Peyer's patch (tissue), 4 donors: Measurements from ENCODE around the gene RAB44. TPM values are rescaled to one million over a fixed set of nuclear protein-coding genes. Genes with fewer than 3 reads are reported as not detected.
A peak's percentile ranks its signal among the peaks of the same experiment; 100 is the strongest.
"Not testable (repeated sequence)": the region's sequence is repeated elsewhere in the genome, so short reads cannot be mapped to it uniquely, and the experiment has no call there.

ENCODE experiments used
- DNase-seq, 3 donors: peaks; one replicate each; pipeline ENCODE4 v3.0.0-alpha.2; 2017 to 2019
- H3K27ac ChIP-seq, 4 donors: fragments of 200-600 bp; sonication (generic); one replicate each; pipeline ENCODE4 v1.5.1; 2016 to 2019
- H3K27me3 ChIP-seq, 2 donors: fragments of 200-600 bp; sonication (generic); one replicate each; pipeline ENCODE4 v1.5.1; 2019
- H3K36me3 ChIP-seq, 3 donors: fragments of 200-600 bp; sonication (generic); one replicate each; pipeline ENCODE4 v1.5.1; 2016 to 2019
- H3K4me1 ChIP-seq, 4 donors: fragments of 200-600 bp; sonication (generic); one replicate each; pipeline ENCODE4 v1.5.1; 2016 to 2019
- H3K4me3 ChIP-seq, 4 donors: fragments of 200-600 bp; sonication (generic); 1 replicate in 3 of 4; 2 replicates in 1 of 4; pipeline ENCODE4 v1.5.1; 2016 to 2019; ENCODE audit warnings: mild to moderate bottlenecking in 1 of 4
- H3K9me3 ChIP-seq, 4 donors: fragments of 200-600 bp; sonication (generic); one replicate each; pipeline ENCODE4 v1.5.1; 2016 to 2019; ENCODE audit warnings: mild to moderate bottlenecking in 1 of 4
- POLR2A ChIP-seq, 2 donors: fragments of 450-650 bp; IDR thresholded peaks; one replicate each; pipeline ENCODE4 v1.5.1; 2017; ENCODE audit warnings: antibody characterized with exemption in 2 of 2, mild to moderate bottlenecking in 2 of 2, moderate library complexity in 2 of 2
- total RNA-seq, 4 donors: library from RNA; depleted of rRNA; stranded (reverse); fragments of >200 nt; gene quantifications; one replicate each; pipeline ENCODE4 v1.1.0, GENCODE V29; 2016
- TF ChIP-seq, protein P1 (sequence below), 6 experiments: fragments of 450-650 bp in 4 of 6; fragments of 200-600 bp in 2 of 6; sonication (generic) in 1 of 6; IDR thresholded peaks; one replicate each; pipeline ENCODE4 v1.5.1; 2017 to 2019; ENCODE audit warnings: antibody characterized with exemption in 6 of 6, mild to moderate bottlenecking in 3 of 6, moderate library complexity in 1 of 6

RAB44 gene
- total RNA-seq, 4 donors from 2014 or later, result 0.47 to 3.3 (median 0.80) TPM

DNA sequence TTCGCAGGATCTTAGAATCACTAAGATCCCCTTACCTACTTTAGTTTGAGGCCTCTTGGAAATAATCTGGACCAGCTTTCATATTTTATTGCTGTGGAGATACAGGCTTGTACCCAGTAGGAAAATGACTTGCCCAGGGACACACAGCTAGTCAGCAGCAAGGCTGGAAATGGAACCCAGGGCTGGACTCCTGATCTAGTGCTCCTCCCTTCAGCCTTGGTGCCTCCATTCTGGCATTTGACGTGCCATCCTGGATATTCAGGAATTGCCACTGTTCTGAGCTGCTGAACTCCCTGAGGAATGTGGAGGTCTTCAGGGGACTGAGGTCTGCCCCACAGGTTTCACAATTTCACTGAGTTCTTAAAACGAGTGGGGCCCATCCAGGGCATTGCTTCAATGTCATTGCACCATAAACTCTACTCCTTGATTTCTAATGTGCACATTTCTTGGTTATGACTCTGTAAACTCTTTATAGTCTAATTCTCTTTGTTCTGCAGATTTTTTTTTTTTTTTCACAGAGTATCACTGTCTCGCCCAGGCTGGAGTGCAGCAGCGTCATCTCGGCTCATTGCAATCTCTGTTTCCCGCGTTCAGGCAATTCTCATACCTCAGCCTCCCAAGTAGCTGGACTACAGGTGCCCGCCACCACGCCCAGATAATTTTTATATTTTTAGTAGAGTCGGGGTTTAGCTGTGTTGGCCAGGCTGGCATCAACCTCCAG, 45.8 kb upstream of the RAB44 start:
- no peaks in the 10 kb centered on the region for H3K27me3 ChIP-seq
- peak overlapping the region in 2 of 4 donors; percentile 49 to 80 for H3K27ac ChIP-seq
- H3K9me3 ChIP-seq, result no peaks in the 10 kb centered on the region
- peaks cover 0 to 15% (median 6%) of the 10 kb centered on the region in 4 donors for H3K4me1 ChIP-seq
- no peak for DNase-seq
- no peak overlapping the region for H3K4me3 ChIP-seq
- TF ChIP-seq, protein P1, sequence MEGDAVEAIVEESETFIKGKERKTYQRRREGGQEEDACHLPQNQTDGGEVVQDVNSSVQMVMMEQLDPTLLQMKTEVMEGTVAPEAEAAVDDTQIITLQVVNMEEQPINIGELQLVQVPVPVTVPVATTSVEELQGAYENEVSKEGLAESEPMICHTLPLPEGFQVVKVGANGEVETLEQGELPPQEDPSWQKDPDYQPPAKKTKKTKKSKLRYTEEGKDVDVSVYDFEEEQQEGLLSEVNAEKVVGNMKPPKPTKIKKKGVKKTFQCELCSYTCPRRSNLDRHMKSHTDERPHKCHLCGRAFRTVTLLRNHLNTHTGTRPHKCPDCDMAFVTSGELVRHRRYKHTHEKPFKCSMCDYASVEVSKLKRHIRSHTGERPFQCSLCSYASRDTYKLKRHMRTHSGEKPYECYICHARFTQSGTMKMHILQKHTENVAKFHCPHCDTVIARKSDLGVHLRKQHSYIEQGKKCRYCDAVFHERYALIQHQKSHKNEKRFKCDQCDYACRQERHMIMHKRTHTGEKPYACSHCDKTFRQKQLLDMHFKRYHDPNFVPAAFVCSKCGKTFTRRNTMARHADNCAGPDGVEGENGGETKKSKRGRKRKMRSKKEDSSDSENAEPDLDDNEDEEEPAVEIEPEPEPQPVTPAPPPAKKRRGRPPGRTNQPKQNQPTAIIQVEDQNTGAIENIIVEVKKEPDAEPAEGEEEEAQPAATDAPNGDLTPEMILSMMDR (IDR thresholded peaks at IDR 0.05), result no peak
- TF ChIP-seq POLR2A (IDR thresholded peaks at IDR 0.05), result no peak
- H3K36me3 ChIP-seq, result no peaks in the 10 kb centered on the region

DNA sequence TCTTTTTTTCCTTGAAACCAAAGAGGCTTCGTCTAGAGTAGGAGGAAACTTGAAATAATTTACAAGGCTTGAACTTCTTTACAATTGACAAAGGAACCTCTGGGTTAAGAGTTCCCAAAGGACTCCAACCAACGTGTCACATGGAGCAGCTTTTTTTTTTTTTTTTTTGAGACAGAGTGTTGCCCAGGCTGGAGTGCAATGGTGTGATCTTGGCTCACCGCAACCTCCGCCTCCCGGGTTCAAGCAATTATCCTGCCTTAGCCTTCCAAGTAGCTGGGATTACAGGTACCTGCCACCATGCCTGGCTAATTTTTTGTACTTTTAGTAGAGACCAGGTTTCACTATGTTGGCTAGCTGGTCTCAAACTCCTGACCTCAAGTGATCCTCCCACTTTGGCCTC, 43.2 kb upstream of the RAB44 start:
- H3K27ac ChIP-seq, result not testable (repeated sequence)

DNA sequence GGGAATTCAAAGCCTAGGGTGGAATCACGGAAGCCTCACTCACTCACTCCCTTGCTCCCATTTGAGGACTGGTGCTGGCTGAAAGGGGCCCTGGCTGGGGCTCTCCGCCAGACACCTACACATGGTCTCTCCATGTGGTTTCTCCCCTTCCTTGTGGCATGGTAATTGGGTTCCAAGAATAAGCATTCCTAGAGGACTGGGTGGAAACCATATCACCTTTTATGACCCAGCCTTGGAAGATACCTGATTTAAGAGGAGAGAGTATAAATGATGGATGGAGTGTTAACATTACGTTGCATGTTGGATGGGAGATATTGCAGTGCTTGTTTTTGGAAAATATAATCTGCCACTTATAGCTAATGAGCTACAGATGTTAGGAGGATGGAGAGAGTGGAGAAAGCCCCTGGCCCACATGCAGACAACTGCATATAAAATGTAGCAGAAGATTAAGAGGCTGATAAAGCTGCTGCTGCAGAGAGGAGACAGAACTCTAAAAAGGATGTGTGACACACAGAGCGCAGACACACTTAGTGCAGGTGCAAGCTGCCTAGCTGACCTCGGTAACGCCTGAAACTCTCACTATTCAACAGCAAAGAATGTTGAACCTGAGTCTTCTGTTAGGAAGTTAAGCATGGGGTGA, 42.4 kb upstream of the RAB44 start:
- Histone ChIP-seq H3K4me3 (no peak overlapping the region), H3K4me1 (peaks cover 0 to 15% (median 6%) of the 10 kb centered on the region in 4 donors), H3K27ac (no peak overlapping the region), H3K36me3 (no peaks in the 10 kb centered on the region), H3K9me3 (no peaks in the 10 kb centered on the region), H3K27me3 (no peaks in the 10 kb centered on the region)
- DNase-seq, result no peak
- TF ChIP-seq POLR2A (IDR thresholded peaks at IDR 0.05), result no peak
- TF ChIP-seq, protein P1 (IDR thresholded peaks at IDR 0.05), result no peak

More for the DNA sequence above, 43.2 kb upstream of the RAB44 start:
- H3K36me3 ChIP-seq, H3K27me3 ChIP-seq, DNase-seq, H3K4me3 ChIP-seq, H3K9me3 ChIP-seq: not testable (repeated sequence)
- peaks cover 0 to 15% (median 6%) of the 10 kb centered on the region in 4 donors for H3K4me1 ChIP-seq

DNA sequence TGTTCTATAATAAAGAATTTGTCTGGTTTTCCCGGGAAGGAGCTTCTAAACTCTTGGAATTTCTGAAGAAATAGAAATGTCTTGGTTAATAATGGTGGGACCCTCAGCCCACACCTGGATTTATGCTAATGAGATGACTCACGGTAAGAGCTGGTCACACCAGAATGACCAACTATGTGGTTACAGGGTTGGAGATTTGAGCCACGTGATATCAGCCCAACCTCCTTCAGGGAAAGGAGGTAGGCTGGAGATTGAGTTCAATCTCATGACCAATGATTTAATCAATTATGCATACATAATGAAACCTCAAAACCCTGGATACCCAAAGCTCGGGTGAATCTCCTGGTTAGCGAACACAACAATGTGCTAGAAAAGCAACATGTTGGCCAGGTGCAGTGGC, 41.2 kb upstream of the RAB44 start:
- no peak for DNase-seq
- H3K4me3 ChIP-seq, result no peak overlapping the region
- H3K4me1 ChIP-seq, result peaks cover 0 to 10% (median 1%) of the 10 kb centered on the region in 4 donors
- no peak overlapping the region for H3K27ac ChIP-seq
- no peak for TF ChIP-seq POLR2A (IDR thresholded peaks at IDR 0.05)
- H3K9me3 ChIP-seq, result no peaks in the 10 kb centered on the region
- no peaks in the 10 kb centered on the region for H3K27me3 ChIP-seq
- H3K36me3 ChIP-seq, result no peaks in the 10 kb centered on the region

DNA sequence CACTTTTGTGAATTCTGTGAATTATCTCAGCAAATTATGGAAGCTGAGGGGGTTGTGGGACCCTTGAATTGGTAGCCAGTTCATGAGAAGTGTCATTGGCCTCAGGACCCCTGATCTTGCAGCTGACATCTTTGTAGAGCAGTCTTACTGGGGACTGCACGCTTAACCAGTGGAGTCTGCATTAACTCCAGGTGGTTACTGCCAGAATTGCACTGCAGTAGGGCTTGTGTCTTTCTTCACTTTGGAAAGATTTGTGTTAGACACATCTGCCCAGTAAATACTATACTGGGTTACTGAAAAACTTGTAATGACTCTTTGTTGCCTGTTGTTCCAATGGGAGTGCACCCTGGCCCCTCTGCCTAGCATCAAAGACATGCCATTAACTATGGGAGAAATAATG, 40.4 kb upstream of the RAB44 start:
- Histone ChIP-seq H3K4me1 (peaks cover 0 to 12% (median 0%) of the 10 kb centered on the region in 4 donors), H3K27ac (no peak overlapping the region), H3K4me3 (no peak overlapping the region), H3K27me3 (no peaks in the 10 kb centered on the region), H3K36me3 (no peaks in the 10 kb centered on the region), H3K9me3 (no peaks in the 10 kb centered on the region)
- TF ChIP-seq, protein P1 (IDR thresholded peaks at IDR 0.05), result peak in 1 of 6 experiments; percentile 3
- TF ChIP-seq POLR2A (IDR thresholded peaks at IDR 0.05), result no peak
- no peak for DNase-seq

DNA sequence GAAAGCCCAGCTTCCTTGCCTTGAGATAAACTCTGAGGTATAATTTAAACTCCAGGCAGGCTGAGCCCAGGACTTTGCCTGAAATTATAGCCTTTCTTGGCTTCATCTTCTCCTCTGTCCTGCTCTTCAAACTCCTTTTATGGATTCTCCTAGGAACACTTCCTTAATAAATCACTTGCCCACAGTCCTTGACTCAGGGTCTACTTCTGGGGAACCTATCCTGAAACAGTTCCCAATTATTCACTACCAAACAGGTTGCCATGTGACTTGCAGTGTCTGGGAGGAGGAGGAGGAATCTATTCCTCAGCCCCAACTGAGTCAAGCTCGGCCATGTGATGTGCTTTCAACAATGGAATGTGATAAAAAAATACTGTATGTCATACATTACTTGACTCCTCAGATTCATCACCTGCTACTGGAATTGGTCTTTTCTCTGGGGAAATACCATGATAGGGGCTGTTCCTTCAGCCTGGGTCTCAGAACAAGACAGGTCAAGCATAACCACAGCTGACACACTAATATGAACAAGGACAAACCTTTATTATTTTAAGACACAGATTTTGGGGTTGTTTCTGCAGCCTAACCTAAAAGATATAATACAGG, 39.6 kb upstream of the RAB44 start:
- peaks cover 0 to 18% (median 0%) of the 10 kb centered on the region in 4 donors for H3K4me1 ChIP-seq
- H3K27ac ChIP-seq, result no peak overlapping the region
- H3K36me3 ChIP-seq, result no peaks in the 10 kb centered on the region
- H3K9me3 ChIP-seq, result no peaks in the 10 kb centered on the region
- no peak overlapping the region for H3K4me3 ChIP-seq
- no peak for TF ChIP-seq POLR2A (IDR thresholded peaks at IDR 0.05)
- TF ChIP-seq, protein P1 (IDR thresholded peaks at IDR 0.05), result no peak
- H3K27me3 ChIP-seq, result no peaks in the 10 kb centered on the region
- DNase-seq, result no peak
